ENCODE data around the gene DYNC2H1.

GRCh38 chr11:103420593-103420992 is 311.4 kb downstream of the DYNC2H1 start:
- TF ChIP-seq CTCF (optimal IDR thresholded peaks at IDR 0.05 in 1 of 3, IDR thresholded peaks at IDR 0.05 in 1 of 3, conservative IDR thresholded peaks at IDR 0.05 in 1 of 3; ENCODE audit: extremely low read depth in 1 of 3, insufficient read depth in 2 of 3, low read length in 3 of 3), result no peak
- TF ChIP-seq EZH2 (IDR thresholded peaks at IDR 0.05; ENCODE audit: low read length), result no peak
